Sigmoid colon (tissue), 4 donors: ENCODE data around the gene CHRNE.

Source experiments
- CTCF ChIP-seq, 4 experiments: fragments of 450-650 bp in 3 of 4; fragments of 200-600 bp in 1 of 4; IDR thresholded peaks; one replicate each; pipeline ENCODE4 v1.5.1; 2016 to 2019; ENCODE audit warnings: antibody characterized with exemption in 4 of 4, mild to moderate bottlenecking in 3 of 4, moderate library complexity in 2 of 4
- EP300 ChIP-seq, 4 donors: sonication (generic); formaldehyde crosslinking; IDR thresholded peaks; one replicate each; pipeline ENCODE4 v1.6.1; 2017; ENCODE audit warnings: antibody characterized with exemption in 4 of 4

- TF ChIP-seq CTCF (IDR thresholded peaks at IDR 0.05) = peak; percentile 66 to 81 (median 70)
- no peak for TF ChIP-seq EP300 (IDR thresholded peaks at IDR 0.05)
These were observed at the start of gene CHRNE for GRCh38 chr17:4903051-4903818.
